Measurements from ENCODE around the gene DOCK4. TPM values are rescaled to one million over a fixed set of nuclear protein-coding genes. Genes with fewer than 3 reads are reported as not detected.

DOCK4 gene
- total and polyA plus RNA-seq, 2 of the 8 experiments (the other 6 are each of a cell fraction or from before 2014, with no cell fraction given) = 5.1 to 23.6 TPM

GRCh38 chr7:112172870-112173567, 33.2 kb downstream of the DOCK4 start (continued):
- TF ChIP-seq CHD7 (IDR thresholded peaks at IDR 0.05; ENCODE audit: insufficient replicate concordance, low read length) (no peak), EGR1 (IDR thresholded peaks at IDR 0.05; ENCODE audit: borderline replicate concordance, low read depth, low read length) (no peak), ZNF274 (IDR thresholded peaks at IDR 0.05; ENCODE audit: borderline replicate concordance, extremely low read depth, low read length) (no peak), SIRT6 (IDR thresholded peaks at IDR 0.05; ENCODE audit: low read length) (no peak), BCL11A (IDR thresholded peaks at IDR 0.05; ENCODE audit: low read depth in 2 of 2, low read length in 2 of 2) (no peak), JUN (IDR thresholded peaks at IDR 0.05; ENCODE audit: low read depth, low read length) (no peak), KDM5A (IDR thresholded peaks at IDR 0.05; ENCODE audit: low read length) (no peak), SP4 (IDR thresholded peaks at IDR 0.05; ENCODE audit: low read length) (no peak), MAX (IDR thresholded peaks at IDR 0.05) (no peak), SAP30 (IDR thresholded peaks at IDR 0.05; ENCODE audit: insufficient read depth, insufficient replicate concordance, low read length) (no peak)

All from H1 (cell line).